Activated T-helper 2 cell treated with anti-CD3 and anti-CD28 coated beads, Interferon-gamma antibody, Interleukin-2, Interleukin-4, amounts not matched to agents 10 μg/mL and 5 μg/mL and 100 μg/mL, durations not matched to agents 14 hours and 24 hours and 36 hours (primary cell): ENCODE data around the gene PRKAB1. TPM values are rescaled to one million over a fixed set of nuclear protein-coding genes. Genes with fewer than 3 reads are reported as not detected.

Experiments
- DNase-seq: peaks from one replicate; pipeline ENCODE4 v3.0.0; 2021; ENCODE audit warnings: low spot score
- H3K27ac Mint-ChIP-seq: one replicate; pipeline ENCODE4 v1.8.0; 2021; ENCODE audit warnings: mixed read lengths
- H3K27me3 Mint-ChIP-seq: one replicate; pipeline ENCODE4 v1.8.0; 2021; ENCODE audit warnings: low read depth, mixed read lengths
- H3K36me3 Mint-ChIP-seq: one replicate; pipeline ENCODE4 v1.8.0; 2021; ENCODE audit warnings: low read depth, mixed read lengths
- H3K4me1 Mint-ChIP-seq: one replicate; pipeline ENCODE4 v1.8.0; 2021; ENCODE audit warnings: low read depth, mixed read lengths
- H3K4me3 Mint-ChIP-seq: one replicate; pipeline ENCODE4 v1.8.0; 2021; ENCODE audit warnings: low read depth, mild to moderate bottlenecking, moderate library complexity, mixed read lengths
- H3K9me3 Mint-ChIP-seq: one replicate; pipeline ENCODE4 v1.8.0; 2021; ENCODE audit warnings: mixed read lengths
- intact Hi-C: fragments of 100-400 bp; cut with micrococcal nuclease; formaldehyde crosslinking; loops from one replicate; pipeline ENCODE4 v1.15.1; 2023
- total RNA-seq: library from RNA; stranded (reverse); gene quantifications from 2 replicates; pipeline ENCODE4 v1.2.3, GENCODE V29; 2022

The PRKAB1 gene
- total RNA-seq, 1 donor from 2014 or later = 28.2 TPM

DNA sequence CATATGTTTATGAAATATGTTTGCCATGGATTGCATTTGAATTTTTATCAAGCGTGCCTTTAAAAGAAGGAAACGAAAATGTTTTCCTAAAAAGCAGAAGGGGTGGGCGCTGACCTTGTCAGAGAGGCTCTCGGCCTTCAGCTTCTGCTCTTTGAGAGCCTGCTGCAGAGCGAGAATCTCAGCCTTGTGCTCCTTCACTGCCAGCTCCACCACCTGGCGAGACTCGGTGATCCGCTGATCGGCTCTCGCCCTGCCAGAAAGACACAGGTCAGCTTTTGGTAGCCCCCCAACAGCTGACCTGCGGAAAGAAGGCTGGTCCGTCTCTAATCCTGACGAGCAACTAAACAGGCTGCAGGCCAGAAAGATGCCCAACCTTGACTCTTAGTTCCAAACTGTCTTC is 62.4 kb downstream of the PRKAB1 start:
- Mint-ChIP-seq H3K27ac (no peak overlapping the region), H3K4me1 (peaks cover 5% of the 10 kb centered on the region), H3K27me3 (no peaks in the 10 kb centered on the region), H3K36me3 (peaks cover 47% of the 10 kb centered on the region), H3K9me3 (no peaks in the 10 kb centered on the region), H3K4me3 (no peak overlapping the region)
- intact Hi-C loops = no loop called here
- DNase-seq = no peak

Other genes starting within 250 kb of the PRKAB1 start
- not detected in 2 replicates for gene TMEM233, start 74.4 kb upstream of the PRKAB1 start, total RNA-seq
- 52.6 and 53.5 TPM in 2 replicates for gene CIT, start 209.2 kb downstream of the PRKAB1 start, total RNA-seq